NB4 (cell line): ENCODE results near the gene ECHDC3.

ENCODE experiments used
- CTCF ChIP-seq: IDR thresholded peaks from one replicate; pipeline ENCODE4 v1.5.1; 2012; ENCODE audit warnings: low read depth, low read length
- MAX ChIP-seq: IDR thresholded peaks from 2 replicates; pipeline ENCODE4 v1.6.1; 2011; ENCODE audit warnings: low read depth, low read length
- POLR2A ChIP-seq: IDR thresholded peaks from 2 replicates; pipeline ENCODE4 v1.6.1; 2011; ENCODE audit warnings: mild to moderate bottlenecking; ENCODE audit not compliant: insufficient read length; ENCODE audit errors: extremely low read depth

- TF ChIP-seq CTCF, result no peak
- no peak for TF ChIP-seq MAX
- no peak for TF ChIP-seq POLR2A
Measured at GRCh38 chr10:11742779-11743298, 657 bp downstream of the ECHDC3 start.
